ENCODE results near the gene JAK1.

JAK1 gene

DNA sequence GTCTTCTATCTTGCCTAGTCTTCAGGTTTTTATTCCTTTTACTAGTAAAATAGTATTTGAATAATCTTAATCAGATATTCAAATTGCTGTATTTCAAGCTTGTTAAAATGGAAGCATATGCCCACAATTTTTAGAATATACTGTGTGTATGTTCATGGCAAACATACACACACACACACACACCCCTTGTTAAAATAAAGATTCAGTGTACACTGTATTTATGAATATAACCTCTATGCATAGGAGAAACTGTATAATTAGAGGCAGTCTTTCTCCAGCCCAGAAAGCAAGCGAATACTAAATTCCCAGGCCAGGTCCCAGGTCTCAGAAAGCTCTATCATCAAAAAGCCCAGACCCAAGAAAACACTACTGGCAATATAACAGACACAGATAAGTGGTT, 57.8 kb downstream of the JAK1 start:
- no peaks in the 10 kb centered on the region for H3K9me3 ChIP-seq (ENCODE audit: control insufficient read depth, insufficient read depth, low read depth, low read length)
- no peaks in the 10 kb centered on the region for H3K4me1 ChIP-seq (ENCODE audit: control insufficient read depth, insufficient read depth, low read length)
- ChIA-PET CTCF (no interaction called here), POLR2A (no interaction called here)
- H3K27ac ChIP-seq (ENCODE audit: extremely low read depth, low read depth, low read length) = no peak overlapping the region
- H3K4me3 ChIP-seq (ENCODE audit: low read depth, low read length) = no peak overlapping the region
- no peaks in the 10 kb centered on the region for H3K36me3 ChIP-seq (ENCODE audit: control insufficient read depth in 2 of 2, insufficient read depth in 1 of 2, low read length in 2 of 2)
- TF ChIP-seq ZNF416 (tag by site-specific recombination; IDR thresholded peaks at IDR 0.05) = no peak
- no peak for TF ChIP-seq ZNF140 (tag by site-specific recombination; IDR thresholded peaks at IDR 0.05)
- TF ChIP-seq, protein P1, sequence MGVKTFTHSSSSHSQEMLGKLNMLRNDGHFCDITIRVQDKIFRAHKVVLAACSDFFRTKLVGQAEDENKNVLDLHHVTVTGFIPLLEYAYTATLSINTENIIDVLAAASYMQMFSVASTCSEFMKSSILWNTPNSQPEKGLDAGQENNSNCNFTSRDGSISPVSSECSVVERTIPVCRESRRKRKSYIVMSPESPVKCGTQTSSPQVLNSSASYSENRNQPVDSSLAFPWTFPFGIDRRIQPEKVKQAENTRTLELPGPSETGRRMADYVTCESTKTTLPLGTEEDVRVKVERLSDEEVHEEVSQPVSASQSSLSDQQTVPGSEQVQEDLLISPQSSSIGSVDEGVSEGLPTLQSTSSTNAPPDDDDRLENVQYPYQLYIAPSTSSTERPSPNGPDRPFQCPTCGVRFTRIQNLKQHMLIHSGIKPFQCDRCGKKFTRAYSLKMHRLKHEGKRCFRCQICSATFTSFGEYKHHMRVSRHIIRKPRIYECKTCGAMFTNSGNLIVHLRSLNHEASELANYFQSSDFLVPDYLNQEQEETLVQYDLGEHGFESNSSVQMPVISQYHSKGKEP (tag by site-specific recombination; IDR thresholded peaks at IDR 0.05) = no peak
- TF ChIP-seq, protein P2, sequence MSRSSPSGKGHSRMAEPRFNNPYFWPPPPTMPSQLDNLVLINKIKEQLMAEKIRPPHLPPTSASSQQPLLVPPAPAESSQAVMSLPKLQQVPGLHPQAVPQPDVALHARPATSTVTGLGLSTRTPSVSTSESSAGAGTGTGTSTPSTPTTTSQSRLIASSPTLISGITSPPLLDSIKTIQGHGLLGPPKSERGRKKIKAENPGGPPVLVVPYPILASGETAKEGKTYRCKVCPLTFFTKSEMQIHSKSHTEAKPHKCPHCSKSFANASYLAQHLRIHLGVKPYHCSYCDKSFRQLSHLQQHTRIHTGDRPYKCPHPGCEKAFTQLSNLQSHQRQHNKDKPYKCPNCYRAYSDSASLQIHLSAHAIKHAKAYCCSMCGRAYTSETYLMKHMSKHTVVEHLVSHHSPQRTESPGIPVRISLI (tag by site-specific recombination; IDR thresholded peaks at IDR 0.05) = no peak
- TF ChIP-seq KLF7 (tag by site-specific recombination; IDR thresholded peaks at IDR 0.05; ENCODE audit: borderline replicate concordance) = no peak

DNA sequence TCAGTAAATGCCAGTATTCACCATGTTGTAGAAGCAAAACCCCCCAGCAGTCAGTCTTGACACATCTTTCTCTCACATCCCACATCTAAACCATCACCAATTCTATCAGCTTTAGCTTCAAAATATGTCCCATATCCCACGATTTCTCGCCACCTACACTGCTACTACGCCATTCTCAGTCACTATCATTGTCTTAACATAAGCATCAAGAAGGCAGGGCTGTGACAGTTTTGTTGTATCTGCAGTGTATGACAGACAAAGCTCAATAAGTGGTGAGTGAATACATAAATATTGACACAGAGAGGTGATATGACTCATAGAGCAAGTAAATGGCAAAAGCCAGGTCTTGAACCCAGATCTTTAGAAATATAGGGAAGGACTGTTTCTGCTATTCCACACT, 59.9 kb downstream of the JAK1 start:
- H3K27ac ChIP-seq (ENCODE audit: extremely low read depth, low read depth, low read length) = no peak overlapping the region

More for the DNA sequence above, 59.9 kb downstream of the JAK1 start:
- no peaks in the 10 kb centered on the region for H3K9me3 ChIP-seq (ENCODE audit: control insufficient read depth, insufficient read depth, low read depth, low read length)
- ChIA-PET POLR2A (interaction anchor here (0.6 kb wide), 1 partner anchor 59 kb away, joined by 4 read pairs; no protein-coding TSS in a partner anchor), CTCF (no interaction called here)
- no peak for TF ChIP-seq ZNF548 (tag by site-specific recombination; IDR thresholded peaks at IDR 0.05)
- TF ChIP-seq ZNF416 (tag by site-specific recombination; IDR thresholded peaks at IDR 0.05) = no peak
- TF ChIP-seq, protein P3, sequence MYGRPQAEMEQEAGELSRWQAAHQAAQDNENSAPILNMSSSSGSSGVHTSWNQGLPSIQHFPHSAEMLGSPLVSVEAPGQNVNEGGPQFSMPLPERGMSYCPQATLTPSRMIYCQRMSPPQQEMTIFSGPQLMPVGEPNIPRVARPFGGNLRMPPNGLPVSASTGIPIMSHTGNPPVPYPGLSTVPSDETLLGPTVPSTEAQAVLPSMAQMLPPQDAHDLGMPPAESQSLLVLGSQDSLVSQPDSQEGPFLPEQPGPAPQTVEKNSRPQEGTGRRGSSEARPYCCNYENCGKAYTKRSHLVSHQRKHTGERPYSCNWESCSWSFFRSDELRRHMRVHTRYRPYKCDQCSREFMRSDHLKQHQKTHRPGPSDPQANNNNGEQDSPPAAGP (tag by site-specific recombination; IDR thresholded peaks at IDR 0.05) = no peak
- no peak for TF ChIP-seq ZNF366 (tag by site-specific recombination; conservative IDR thresholded peaks at IDR 0.05)
- TF ChIP-seq ZNF561 (tag by site-specific recombination; IDR thresholded peaks at IDR 0.05; ENCODE audit: borderline replicate concordance) = no peak
- no peak for TF ChIP-seq ZNF24 (tag by site-specific recombination; IDR thresholded peaks at IDR 0.05)
- TF ChIP-seq ZNF16 (tag by site-specific recombination; IDR thresholded peaks at IDR 0.05; ENCODE audit: low read depth) = no peak
- no peak for TF ChIP-seq ZNF670 (tag by site-specific recombination; IDR thresholded peaks at IDR 0.05; ENCODE audit: low read depth)
- no peak for TF ChIP-seq TCF7L2 (IDR thresholded peaks at IDR 0.05; ENCODE audit: borderline replicate concordance, low read depth, low read length)
- no peak for TF ChIP-seq ZNF707 (tag by site-specific recombination; IDR thresholded peaks at IDR 0.05)
- no peak for TF ChIP-seq ZNF311 (tag by site-specific recombination; IDR thresholded peaks at IDR 0.05; ENCODE audit: borderline replicate concordance)
- TF ChIP-seq, protein P4, sequence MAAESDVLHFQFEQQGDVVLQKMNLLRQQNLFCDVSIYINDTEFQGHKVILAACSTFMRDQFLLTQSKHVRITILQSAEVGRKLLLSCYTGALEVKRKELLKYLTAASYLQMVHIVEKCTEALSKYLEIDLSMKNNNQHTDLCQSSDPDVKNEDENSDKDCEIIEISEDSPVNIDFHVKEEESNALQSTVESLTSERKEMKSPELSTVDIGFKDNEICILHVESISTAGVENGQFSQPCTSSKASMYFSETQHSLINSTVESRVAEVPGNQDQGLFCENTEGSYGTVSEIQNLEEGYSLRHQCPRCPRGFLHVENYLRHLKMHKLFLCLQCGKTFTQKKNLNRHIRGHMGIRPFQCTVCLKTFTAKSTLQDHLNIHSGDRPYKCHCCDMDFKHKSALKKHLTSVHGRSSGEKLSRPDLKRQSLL (tag by site-specific recombination; IDR thresholded peaks at IDR 0.05) = no peak
- TF ChIP-seq HOXD13 (CRISPR knock-in tag; IDR thresholded peaks at IDR 0.05; ENCODE audit: borderline replicate concordance) = no peak
- TF ChIP-seq GLI2 (tag by site-specific recombination; IDR thresholded peaks at IDR 0.05; ENCODE audit: borderline replicate concordance, low read depth) = no peak
- TF ChIP-seq, protein P5, sequence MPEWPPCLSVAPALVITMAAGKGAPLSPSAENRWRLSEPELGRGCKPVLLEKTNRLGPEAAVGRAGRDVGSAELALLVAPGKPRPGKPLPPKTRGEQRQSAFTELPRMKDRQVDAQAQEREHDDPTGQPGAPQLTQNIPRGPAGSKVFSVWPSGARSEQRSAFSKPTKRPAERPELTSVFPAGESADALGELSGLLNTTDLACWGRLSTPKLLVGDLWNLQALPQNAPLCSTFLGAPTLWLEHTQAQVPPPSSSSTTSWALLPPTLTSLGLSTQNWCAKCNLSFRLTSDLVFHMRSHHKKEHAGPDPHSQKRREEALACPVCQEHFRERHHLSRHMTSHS (tag by site-specific recombination; IDR thresholded peaks at IDR 0.05) = no peak
- TF ChIP-seq YY1 (tag by site-specific recombination; IDR thresholded peaks at IDR 0.05) = no peak
- no peak for TF ChIP-seq ZNF558 (tag by site-specific recombination; IDR thresholded peaks at IDR 0.05)
- TF ChIP-seq, protein P6, sequence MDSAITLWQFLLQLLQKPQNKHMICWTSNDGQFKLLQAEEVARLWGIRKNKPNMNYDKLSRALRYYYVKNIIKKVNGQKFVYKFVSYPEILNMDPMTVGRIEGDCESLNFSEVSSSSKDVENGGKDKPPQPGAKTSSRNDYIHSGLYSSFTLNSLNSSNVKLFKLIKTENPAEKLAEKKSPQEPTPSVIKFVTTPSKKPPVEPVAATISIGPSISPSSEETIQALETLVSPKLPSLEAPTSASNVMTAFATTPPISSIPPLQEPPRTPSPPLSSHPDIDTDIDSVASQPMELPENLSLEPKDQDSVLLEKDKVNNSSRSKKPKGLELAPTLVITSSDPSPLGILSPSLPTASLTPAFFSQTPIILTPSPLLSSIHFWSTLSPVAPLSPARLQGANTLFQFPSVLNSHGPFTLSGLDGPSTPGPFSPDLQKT (IDR thresholded peaks at IDR 0.05; ENCODE audit: borderline replicate concordance, low read depth, low read length) = no peak
- no peak for TF ChIP-seq ZNF114 (tag by site-specific recombination; IDR thresholded peaks at IDR 0.05)
- H3K4me1 ChIP-seq (ENCODE audit: control insufficient read depth, insufficient read depth, low read length) = no peaks in the 10 kb centered on the region
- H3K4me3 ChIP-seq (ENCODE audit: low read depth, low read length) = no peak overlapping the region
- H3K36me3 ChIP-seq (ENCODE audit: control insufficient read depth in 2 of 2, insufficient read depth in 1 of 2, low read length in 2 of 2) = no peaks in the 10 kb centered on the region

All from HEK293 (cell line).